Measurements from ENCODE around the gene ZSWIM5.

- no peak for TF ChIP-seq CTCF (IDR thresholded peaks at IDR 0.05)
- no peak for TF ChIP-seq POLR2A (IDR thresholded peaks at IDR 0.05)
- TF ChIP-seq POLR2AphosphoS5 (IDR thresholded peaks at IDR 0.05; ENCODE audit: insufficient read depth in 1 of 2, low read depth in 1 of 2) = no peak
Observed at GRCh38 chr1:45198185-45198584, 8.2 kb downstream of the ZSWIM5 start.
